ENCODE measurements around the gene DOCK11.
"Not testable (repeated sequence)": the region's sequence is repeated elsewhere in the genome, so short reads cannot be mapped to it uniquely, and the experiment has no call there.

Gene DOCK11

GRCh38 chrX:118730500-118731247 is 235.1 kb downstream of the DOCK11 start:
- no peak for DNase-seq (ENCODE audit: low read depth in 3 of 3, low spot score in 1 of 3)

- not testable (repeated sequence) for DNase-seq (ENCODE audit: low read depth in 3 of 3, low spot score in 1 of 3)
These were observed 236.9 kb downstream of the DOCK11 start for GRCh38 chrX:118732551-118732950.

GRCh38 chrX:118734909-118735308 is 239.3 kb downstream of the DOCK11 start:
- DNase-seq (ENCODE audit: low read depth in 3 of 3, low spot score in 1 of 3) = no peak
